SU-DHL-6 (cell line): ENCODE measurements around the gene SLC22A5.

Experiments
- EZH2phosphoT487 ChIP-seq: fragments of 200-600 bp; sonication (generic), shearing (Covaris generic); conservative IDR thresholded peaks from 2 replicates; pipeline ENCODE4 v1.6.1; 2018; ENCODE audit warnings: mild to moderate bottlenecking, antibody characterized with exemption, low read length, moderate library complexity, mixed read lengths
- TF ChIP-seq, protein P1 (sequence below): fragments of 200-600 bp; sonication (generic); IDR thresholded peaks from one replicate; pipeline ENCODE4 v1.5.1; 2017; ENCODE audit warnings: antibody characterized with exemption, mild to moderate bottlenecking, low read length, moderate library complexity; ENCODE audit not compliant: insufficient read depth, poor library complexity, severe bottlenecking

DNA sequence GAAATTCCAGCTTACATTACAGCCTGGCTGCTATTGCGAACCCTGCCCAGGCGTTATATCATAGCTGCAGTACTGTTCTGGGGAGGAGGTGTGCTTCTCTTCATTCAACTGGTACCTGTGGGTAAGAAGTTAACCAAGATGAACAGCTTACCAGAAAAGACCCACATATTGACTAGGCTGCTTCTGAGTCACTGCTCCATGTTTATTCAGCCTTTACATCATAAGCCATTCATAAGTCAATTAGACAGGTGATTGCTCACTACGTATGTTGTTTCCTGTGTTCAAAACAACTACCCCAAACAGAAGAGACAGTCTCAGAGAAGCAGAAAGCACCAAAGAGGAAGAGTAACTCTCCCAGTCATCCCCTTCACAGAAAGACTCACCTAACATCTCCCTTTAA is 34.7 kb upstream of the SLC22A5 start:
- TF ChIP-seq, protein P1, sequence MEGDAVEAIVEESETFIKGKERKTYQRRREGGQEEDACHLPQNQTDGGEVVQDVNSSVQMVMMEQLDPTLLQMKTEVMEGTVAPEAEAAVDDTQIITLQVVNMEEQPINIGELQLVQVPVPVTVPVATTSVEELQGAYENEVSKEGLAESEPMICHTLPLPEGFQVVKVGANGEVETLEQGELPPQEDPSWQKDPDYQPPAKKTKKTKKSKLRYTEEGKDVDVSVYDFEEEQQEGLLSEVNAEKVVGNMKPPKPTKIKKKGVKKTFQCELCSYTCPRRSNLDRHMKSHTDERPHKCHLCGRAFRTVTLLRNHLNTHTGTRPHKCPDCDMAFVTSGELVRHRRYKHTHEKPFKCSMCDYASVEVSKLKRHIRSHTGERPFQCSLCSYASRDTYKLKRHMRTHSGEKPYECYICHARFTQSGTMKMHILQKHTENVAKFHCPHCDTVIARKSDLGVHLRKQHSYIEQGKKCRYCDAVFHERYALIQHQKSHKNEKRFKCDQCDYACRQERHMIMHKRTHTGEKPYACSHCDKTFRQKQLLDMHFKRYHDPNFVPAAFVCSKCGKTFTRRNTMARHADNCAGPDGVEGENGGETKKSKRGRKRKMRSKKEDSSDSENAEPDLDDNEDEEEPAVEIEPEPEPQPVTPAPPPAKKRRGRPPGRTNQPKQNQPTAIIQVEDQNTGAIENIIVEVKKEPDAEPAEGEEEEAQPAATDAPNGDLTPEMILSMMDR: no peak
- TF ChIP-seq EZH2phosphoT487: no peak
